BLaER1 treated with 17β-estradiol and CSF1 and Interleukin-3, amounts not matched to agents 10 nM and 100 nM (cell line): ENCODE data around the gene UBL7.

ENCODE experiments used
- H3K27ac ChIP-seq, 11 experiments: shearing (Covaris generic); formaldehyde crosslinking; 2 replicates each; pipeline ENCODE4 v1.8.1; 2022
- H3K27me3 ChIP-seq, 11 experiments: shearing (Covaris generic); formaldehyde crosslinking; 2 replicates each; pipeline ENCODE4 v1.8.1; 2022
- H3K36me3 ChIP-seq, 11 experiments: shearing (Covaris generic); formaldehyde crosslinking; 2 replicates each; pipeline ENCODE4 v1.8.1; 2022
- H3K4me1 ChIP-seq, 10 experiments: shearing (Covaris generic); formaldehyde crosslinking; 2 replicates each; pipeline ENCODE4 v1.8.1; 2022
- H3K4me2 ChIP-seq, 11 experiments: shearing (Covaris generic); formaldehyde crosslinking; 2 replicates each; pipeline ENCODE4 v1.8.1; 2022
- H3K4me3 ChIP-seq, 10 experiments: shearing (Covaris generic); formaldehyde crosslinking; 2 replicates each; pipeline ENCODE4 v1.8.1; 2022
- H3K9ac ChIP-seq, 11 experiments: shearing (Covaris generic); formaldehyde crosslinking; 2 replicates each; pipeline ENCODE4 v1.8.1; 2022
- H3K9me3 ChIP-seq, 11 experiments: shearing (Covaris generic); formaldehyde crosslinking; replicated peaks in 1 of 11; 2 replicates each; pipeline ENCODE4 v1.8.1; 2022
- H4K20me1 ChIP-seq, 11 experiments: shearing (Covaris generic); formaldehyde crosslinking; 2 replicates each; pipeline ENCODE4 v1.8.1; 2022
- Cebpa-rat ChIP-seq, 11 experiments: shearing (Covaris generic); IDR thresholded peaks; 2 replicates each; pipeline ENCODE4 v1.8.1; 2022

Gene UBL7

DNA sequence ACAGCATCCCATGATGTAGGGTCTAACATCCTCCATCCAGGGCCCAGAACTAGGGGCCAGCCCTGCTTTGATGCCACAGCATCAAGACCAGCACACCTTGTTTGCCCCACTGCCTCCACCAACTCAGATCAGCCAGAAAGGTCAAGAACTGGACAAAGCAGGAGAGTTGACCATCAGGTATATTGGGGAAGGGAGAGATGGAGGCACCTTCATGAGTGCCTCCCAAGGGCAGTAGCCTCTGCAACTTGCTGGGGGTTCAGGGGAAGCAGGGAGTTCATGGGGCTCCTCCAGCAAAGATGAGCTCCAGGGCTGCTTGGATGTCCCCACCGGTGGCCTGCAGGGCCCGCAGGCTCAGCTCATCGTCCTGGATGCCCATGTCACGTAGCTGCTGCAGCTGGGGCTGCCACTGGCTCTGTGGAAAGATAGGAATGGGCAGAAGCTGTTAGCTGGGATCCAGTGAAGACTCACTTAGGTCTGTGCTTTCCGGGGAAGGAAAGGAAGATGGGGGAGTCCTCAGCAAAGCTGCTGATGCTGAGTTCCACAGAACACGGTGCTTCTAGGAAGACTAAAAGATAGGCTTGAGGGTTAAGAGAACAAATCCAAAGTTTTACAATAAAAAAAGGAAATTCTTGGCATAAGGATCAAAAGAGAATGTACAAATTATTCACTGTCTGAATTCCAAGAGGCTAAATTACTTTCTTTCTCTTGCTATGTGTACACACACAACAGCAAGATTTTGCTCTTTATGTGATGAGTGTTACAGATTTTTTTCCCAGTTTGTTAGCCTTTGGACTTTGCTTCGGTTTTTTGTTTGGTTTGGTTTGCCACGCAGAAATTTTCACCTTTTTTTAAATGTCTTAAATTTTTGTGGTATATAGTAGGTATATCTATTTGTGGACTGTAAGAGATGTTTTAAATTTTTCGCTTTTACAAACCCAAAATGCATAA, 14.9 kb downstream of the UBL7 start:
- H3K27me3 ChIP-seq: no peaks in the 10 kb centered on the region
- no peaks in the 10 kb centered on the region for H3K9me3 ChIP-seq
- H4K20me1 ChIP-seq: no peaks in the 10 kb centered on the region
- peaks cover 7 to 17% (median 10%) of the 10 kb centered on the region in 10 experiments; a peak in 18 of 20 replicates for H3K4me1 ChIP-seq
- no peak overlapping the region for H3K27ac ChIP-seq
- H3K4me2 ChIP-seq: no peak overlapping the region
- peaks cover 61 to 72% (median 67%) of the 10 kb centered on the region in 11 experiments for H3K36me3 ChIP-seq
- no peak overlapping the region for H3K4me3 ChIP-seq
- no peak for TF ChIP-seq Cebpa-rat (IDR thresholded peaks at IDR 0.05)
- H3K9ac ChIP-seq: no peak overlapping the region

GRCh38 chr15:74444106-74445062, 16.6 kb downstream of the UBL7 start:
- Histone ChIP-seq H3K4me1 (peaks cover 8 to 19% (median 12%) of the 10 kb centered on the region in 10 experiments; a peak in 18 of 20 replicates), H3K4me2 (no peak overlapping the region), H3K9ac (no peak overlapping the region), H3K27me3 (no peaks in the 10 kb centered on the region), H3K27ac (no peak overlapping the region), H3K4me3 (no peak overlapping the region), H3K9me3 (no peaks in the 10 kb centered on the region), H4K20me1 (no peaks in the 10 kb centered on the region), H3K36me3 (peaks cover 44 to 55% (median 51%) of the 10 kb centered on the region in 11 experiments)
- TF ChIP-seq Cebpa-rat (IDR thresholded peaks at IDR 0.05): no peak

- H3K36me3 ChIP-seq: peaks cover 33 to 44% (median 40%) of the 10 kb centered on the region in 11 experiments
- 0 out of 22 replicates have a peak overlapping the region, but pooled peaks of 1 of the 11 experiments have one; percentile 2 for H3K27ac ChIP-seq
- no peak overlapping the region for H3K9ac ChIP-seq
- no peaks in the 10 kb centered on the region for H3K9me3 ChIP-seq
- H3K27me3 ChIP-seq: no peaks in the 10 kb centered on the region
- H3K4me1 ChIP-seq: peaks cover 8 to 21% (median 13%) of the 10 kb centered on the region in 10 experiments; a peak in 18 of 20 replicates
- TF ChIP-seq Cebpa-rat (IDR thresholded peaks at IDR 0.05): no peak
- no peaks in the 10 kb centered on the region for H4K20me1 ChIP-seq
- H3K4me2 ChIP-seq: no peak overlapping the region
- H3K4me3 ChIP-seq: no peak overlapping the region
Observed at GRCh38 chr15:74443100-74443909, 17.7 kb downstream of the UBL7 start.

DNA sequence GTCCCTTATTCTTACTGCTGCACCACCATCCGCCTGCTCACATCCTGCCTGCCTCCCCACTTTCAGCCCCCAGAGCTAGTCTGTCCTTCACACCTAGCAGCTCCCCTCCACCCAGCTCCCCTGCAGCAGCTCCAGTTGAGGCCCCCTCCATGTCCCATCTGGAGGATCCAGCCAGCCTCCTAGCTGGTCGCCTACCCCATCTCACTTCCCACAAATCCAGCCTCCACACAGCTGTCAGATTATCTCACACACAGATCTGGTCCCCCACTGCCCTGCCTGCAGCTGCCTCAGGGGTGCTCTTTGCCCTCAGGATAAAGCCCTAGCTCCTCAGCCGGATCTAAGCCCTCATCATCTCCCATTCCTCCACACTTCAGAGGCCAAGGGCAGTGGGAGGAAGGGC, 18.4 kb downstream of the UBL7 start:
- Histone ChIP-seq H3K27ac (0 out of 22 replicates have a peak overlapping the region, but pooled peaks of 1 of the 11 experiments have one; percentile 2), H3K4me3 (no peak overlapping the region), H3K9ac (no peak overlapping the region), H3K27me3 (no peaks in the 10 kb centered on the region), H3K36me3 (peaks cover 26 to 37% (median 33%) of the 10 kb centered on the region in 11 experiments), H4K20me1 (no peaks in the 10 kb centered on the region), H3K4me2 (no peak overlapping the region), H3K9me3 (no peaks in the 10 kb centered on the region), H3K4me1 (peaks cover 8 to 24% (median 13%) of the 10 kb centered on the region in 10 experiments; a peak in 18 of 20 replicates)
- no peak for TF ChIP-seq Cebpa-rat (IDR thresholded peaks at IDR 0.05)

DNA sequence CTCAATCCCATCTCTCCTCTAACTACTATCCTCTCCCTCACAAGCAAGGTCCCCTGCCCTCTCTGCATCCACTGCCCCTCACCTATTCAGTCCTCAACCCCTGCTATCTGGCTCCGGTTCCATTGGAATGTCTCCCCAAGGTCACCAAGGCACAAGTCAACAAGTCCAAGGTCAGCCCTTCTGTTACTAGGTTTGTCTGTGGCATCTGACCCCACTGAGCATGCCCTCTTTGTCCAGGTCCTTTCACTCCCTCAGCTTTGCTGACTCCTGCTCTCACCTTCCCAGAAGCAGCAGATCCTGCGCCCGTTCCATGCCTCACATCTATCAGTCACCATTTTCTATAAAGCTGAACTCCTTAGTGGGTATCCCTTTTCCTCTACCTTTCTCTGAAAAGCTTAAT, 18.9 kb downstream of the UBL7 start:
- no peak for TF ChIP-seq Cebpa-rat (IDR thresholded peaks at IDR 0.05)
- Histone ChIP-seq H3K36me3 (peaks cover 21 to 32% (median 28%) of the 10 kb centered on the region in 11 experiments), H3K27me3 (no peaks in the 10 kb centered on the region), H4K20me1 (no peaks in the 10 kb centered on the region), H3K9ac (0 out of 22 replicates have a peak overlapping the region, but pooled peaks of 1 of the 11 experiments have one; percentile 7), H3K4me3 (no peak overlapping the region), H3K27ac (no peak overlapping the region), H3K4me1 (peaks cover 8 to 24% (median 13%) of the 10 kb centered on the region in 10 experiments; a peak in 18 of 20 replicates), H3K9me3 (no peaks in the 10 kb centered on the region), H3K4me2 (peak overlapping the region in 4 of 11 experiments; percentile 24 to 55 (median 30); a peak in 3 of 22 replicates)

GRCh38 chr15:74441248-74441941, 19.6 kb downstream of the UBL7 start:
- H3K4me2 ChIP-seq: peak overlapping the region; percentile 3 to 59 (median 24); a peak in 11 of 22 replicates
- TF ChIP-seq Cebpa-rat (IDR thresholded peaks at IDR 0.05): no peak
- peak overlapping the region in 6 of 11 experiments; percentile 2 to 31 (median 20); a peak in 2 of 22 replicates for H3K9ac ChIP-seq
- no peak overlapping the region for H3K27ac ChIP-seq
- H3K9me3 ChIP-seq: no peaks in the 10 kb centered on the region
- H3K36me3 ChIP-seq: peaks cover 15 to 25% (median 21%) of the 10 kb centered on the region in 11 experiments
- no peaks in the 10 kb centered on the region for H4K20me1 ChIP-seq
- H3K4me3 ChIP-seq: no peak overlapping the region
- peaks cover 8 to 26% (median 13%) of the 10 kb centered on the region in 10 experiments; a peak in 19 of 20 replicates for H3K4me1 ChIP-seq
- H3K27me3 ChIP-seq: no peaks in the 10 kb centered on the region; a peak in 1 of 22 replicates

DNA sequence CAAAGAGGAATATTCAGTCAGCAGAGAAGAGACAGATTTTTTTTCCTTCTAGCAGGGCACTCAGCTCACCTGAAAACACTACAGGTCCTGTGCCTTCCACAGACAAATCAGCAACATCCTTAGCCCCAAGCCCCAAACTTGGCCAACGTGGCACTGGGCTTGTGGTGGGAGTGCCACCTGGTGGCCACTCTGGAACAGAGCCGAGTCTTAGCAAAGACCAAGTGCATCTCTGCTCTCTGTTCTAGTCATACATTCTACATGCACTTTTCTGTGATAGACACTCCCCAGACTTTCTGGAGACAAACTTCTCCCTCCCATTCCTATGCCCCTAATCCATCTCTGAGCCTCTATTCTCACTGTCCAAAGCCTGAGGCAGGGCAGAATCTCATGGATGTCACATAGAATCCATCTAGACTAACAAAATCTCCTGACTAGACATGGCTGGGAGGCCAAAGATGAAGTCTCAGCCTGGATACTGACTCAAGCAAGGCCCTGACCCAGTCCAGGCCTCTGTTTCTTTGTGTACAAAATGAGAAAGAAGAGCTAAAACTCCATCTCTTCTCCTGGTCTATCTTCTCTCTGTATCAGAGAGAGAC, 22.1 kb downstream of the UBL7 start:
- H3K4me3 ChIP-seq: no peak overlapping the region
- no peak overlapping the region for H3K4me2 ChIP-seq
- peaks cover 24 to 45% (median 35%) of the 10 kb centered on the region in 10 experiments for H3K4me1 ChIP-seq
- H3K27me3 ChIP-seq: no peaks in the 10 kb centered on the region; a peak in 1 of 22 replicates
- no peak overlapping the region for H3K27ac ChIP-seq
- no peak overlapping the region; a peak in 1 of 22 replicates for H3K9ac ChIP-seq
- peaks cover 0 to 5% (median 0%) of the 10 kb centered on the region in 11 experiments; a peak in 1 of 22 replicates for H4K20me1 ChIP-seq
- H3K36me3 ChIP-seq: no peaks in the 10 kb centered on the region
- no peak for TF ChIP-seq Cebpa-rat (IDR thresholded peaks at IDR 0.05)
- no peaks in the 10 kb centered on the region for H3K9me3 ChIP-seq
